ENCODE results near the gene TRIM2. TPM values are rescaled to one million over a fixed set of nuclear protein-coding genes. Genes with fewer than 3 reads are reported as not detected.

TRIM2 gene
- total RNA-seq, 1 experiment from 2014 or later = 87.0 TPM

- TF ChIP-seq EZH2 (IDR thresholded peaks at IDR 0.05; ENCODE audit: low read depth) (no peak), CTCF (conservative IDR thresholded peaks at IDR 0.05) (no peak)
- Histone ChIP-seq H3K4me1 (replicated peaks; ENCODE audit: insufficient read depth) (no peaks in the 10 kb centered on the region), H3K36me3 (ENCODE audit: low read depth) (0 out of 2 replicates have a peak, but pooled peaks cover 9% of the 10 kb centered on the region), H3K27me3 (ENCODE audit: insufficient read depth, low read depth) (no peaks in the 10 kb centered on the region), H3F3A (ENCODE audit: insufficient read depth, low read depth) (no peaks in the 10 kb centered on the region), H3K79me2 (ENCODE audit: low read depth) (no peaks in the 10 kb centered on the region), H3K9me3 (ENCODE audit: insufficient read depth, low read depth) (no peaks in the 10 kb centered on the region), H3K27ac (no peak overlapping the region), H4K20me1 (ENCODE audit: insufficient read depth) (no peaks in the 10 kb centered on the region), H2AFZ (no peak overlapping the region), H3K4me3 (no peak overlapping the region), H3K9me2 (ENCODE audit: insufficient read depth) (no peaks in the 10 kb centered on the region), H3K4me2 (no peak overlapping the region)
- no TSS peak for BruUV-seq (replicated peaks)
- intact Hi-C loops (cut with micrococcal nuclease; ENCODE audit: unreplicated experiment) = no loop called here
- POLR2A ChIA-PET (ENCODE audit: unreplicated experiment) = interaction anchor here (0.7 kb wide), 1 partner anchor 74 kb away, joined by 3 read pairs; no protein-coding TSS in a partner anchor
- CTCF ChIA-PET = no interaction called here
- no peak for DNase-seq
These were observed 77.2 kb downstream of the TRIM2 start for GRCh38 chr4:153281476-153281875.

- POLR2A ChIA-PET (ENCODE audit: unreplicated experiment) = no interaction called here
These were observed 77.8 kb downstream of the TRIM2 start for GRCh38 chr4:153282023-153282422.

GRCh38 chr4:153283260-153283659 is 79.0 kb downstream of the TRIM2 start:
- CTCF ChIA-PET = no interaction called here
- intact Hi-C loops (cut with micrococcal nuclease; ENCODE audit: unreplicated experiment) = no loop called here
- DNase-seq = no peak
- 0 out of 2 replicates have a peak, but pooled peaks cover 8% of the 10 kb centered on the region for H3K36me3 ChIP-seq (ENCODE audit: low read depth)
- no peak overlapping the region for H3K4me2 ChIP-seq
- H3K4me3 ChIP-seq = no peak overlapping the region
- POLR2A ChIA-PET (ENCODE audit: unreplicated experiment) = no interaction called here
- H3K27me3 ChIP-seq (ENCODE audit: insufficient read depth, low read depth) = no peaks in the 10 kb centered on the region
- no peaks in the 10 kb centered on the region for H3K79me2 ChIP-seq (ENCODE audit: low read depth)
- H4K20me1 ChIP-seq (ENCODE audit: insufficient read depth) = no peaks in the 10 kb centered on the region
- H3K4me1 ChIP-seq (replicated peaks; ENCODE audit: insufficient read depth) = no peaks in the 10 kb centered on the region
- BruUV-seq (replicated peaks) = no TSS peak
- H2AFZ ChIP-seq = no peak overlapping the region
- no peaks in the 10 kb centered on the region for H3K9me3 ChIP-seq (ENCODE audit: insufficient read depth, low read depth)
- no peaks in the 10 kb centered on the region for H3F3A ChIP-seq (ENCODE audit: insufficient read depth, low read depth)
- no peak for TF ChIP-seq EZH2 (IDR thresholded peaks at IDR 0.05; ENCODE audit: low read depth)
- no peak for TF ChIP-seq CTCF (conservative IDR thresholded peaks at IDR 0.05)
- H3K27ac ChIP-seq = no peak overlapping the region
- no peaks in the 10 kb centered on the region for H3K9me2 ChIP-seq (ENCODE audit: insufficient read depth)

More at GRCh38 chr4:153282023-153282422, 77.8 kb downstream of the TRIM2 start:
- intact Hi-C loops (cut with micrococcal nuclease; ENCODE audit: unreplicated experiment) = no loop called here
- no peak for DNase-seq
- Histone ChIP-seq H2AFZ (no peak overlapping the region), H3K27me3 (ENCODE audit: insufficient read depth, low read depth) (no peaks in the 10 kb centered on the region), H3K27ac (no peak overlapping the region), H3F3A (ENCODE audit: insufficient read depth, low read depth) (no peaks in the 10 kb centered on the region), H3K9me2 (ENCODE audit: insufficient read depth) (no peaks in the 10 kb centered on the region), H3K9me3 (ENCODE audit: insufficient read depth, low read depth) (no peaks in the 10 kb centered on the region), H4K20me1 (ENCODE audit: insufficient read depth) (no peaks in the 10 kb centered on the region), H3K36me3 (ENCODE audit: low read depth) (0 out of 2 replicates have a peak, but pooled peaks cover 9% of the 10 kb centered on the region), H3K4me2 (no peak overlapping the region), H3K4me3 (no peak overlapping the region), H3K4me1 (replicated peaks; ENCODE audit: insufficient read depth) (no peaks in the 10 kb centered on the region), H3K79me2 (ENCODE audit: low read depth) (no peaks in the 10 kb centered on the region)
- no peak for TF ChIP-seq EZH2 (IDR thresholded peaks at IDR 0.05; ENCODE audit: low read depth)
- no peak for TF ChIP-seq CTCF (conservative IDR thresholded peaks at IDR 0.05)
- CTCF ChIA-PET = no interaction called here
- BruUV-seq (replicated peaks) = no TSS peak

Data from PC-9 (cell line).